ENCODE data around the gene GNG8.
A peak's percentile ranks its signal among the peaks of the same experiment; 100 is the strongest.
"Not testable (repeated sequence)": the region's sequence is repeated elsewhere in the genome, so short reads cannot be mapped to it uniquely, and the experiment has no call there.

GNG8 gene

GRCh38 chr19:46634656-46635218, 1.3 kb downstream of the GNG8 start:
- H3K4me2 ChIP-seq, result peak overlapping the region; percentile 63 to 84 (median 81)
- H3K4me3 ChIP-seq, result peak overlapping the region; percentile 34 to 61 (median 50); a peak in 15 of 20 replicates
- peaks cover 37 to 63% (median 50%) of the 10 kb centered on the region in 10 experiments for H3K4me1 ChIP-seq
- H4K20me1 ChIP-seq, result peaks cover 0 to 4% (median 0%) of the 10 kb centered on the region in 11 experiments; a peak in 3 of 22 replicates
- TF ChIP-seq Cebpa-rat (IDR thresholded peaks at IDR 0.05), result no peak
- H3K36me3 ChIP-seq, result no peaks in the 10 kb centered on the region
- H3K9me3 ChIP-seq (replicated peaks in 1 of 11), result no peaks in the 10 kb centered on the region
- H3K27me3 ChIP-seq, result peaks cover 34 to 60% (median 52%) of the 10 kb centered on the region in 11 experiments
- peak overlapping the region in 2 of 11 experiments; percentile 5 to 11; a peak in 1 of 22 replicates for H3K9ac ChIP-seq
- no peak overlapping the region for H3K27ac ChIP-seq

DNA sequence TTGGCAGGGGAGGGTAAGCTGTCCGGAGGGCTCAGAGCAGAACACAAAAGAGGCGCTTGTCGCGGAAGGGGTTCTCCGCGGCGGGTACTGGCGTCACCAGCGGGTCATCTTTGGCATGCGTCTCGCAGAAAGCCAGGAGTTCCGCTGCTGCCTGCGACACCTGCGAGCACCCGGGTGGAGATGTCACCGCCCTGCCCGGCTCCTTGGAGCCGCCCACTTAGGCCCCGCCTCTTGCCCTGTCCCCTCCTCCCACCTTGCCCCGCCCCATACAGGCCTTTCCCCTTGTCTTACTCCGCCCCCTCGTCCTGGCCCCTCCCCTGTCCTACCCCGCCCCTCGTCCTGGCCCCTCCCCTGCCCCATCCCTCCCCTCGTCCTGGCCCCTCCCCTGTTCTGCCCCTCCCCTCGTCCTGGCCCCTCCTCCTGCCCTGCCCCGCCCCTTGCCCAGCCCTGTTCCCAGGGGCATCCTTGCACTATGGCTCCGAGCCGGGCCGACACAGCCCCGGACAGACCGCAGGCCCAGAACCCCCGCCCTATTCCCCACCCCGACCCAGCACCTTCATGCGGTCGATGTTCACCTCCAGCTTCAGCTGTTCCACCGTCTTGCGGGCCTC, 1.9 kb downstream of the GNG8 start:
- peaks cover 0 to 4% (median 0%) of the 10 kb centered on the region in 11 experiments; a peak in 3 of 22 replicates for H4K20me1 ChIP-seq
- H3K9me3 ChIP-seq (replicated peaks in 1 of 11), result no peaks in the 10 kb centered on the region
- H3K36me3 ChIP-seq, result no peaks in the 10 kb centered on the region
- H3K9ac ChIP-seq, result peak overlapping the region in 7 of 11 experiments; percentile 8 to 56 (median 25); a peak in 11 of 22 replicates
- H3K4me2 ChIP-seq, result peak overlapping the region; percentile 84 to 99 (median 91)
- H3K27me3 ChIP-seq, result peaks cover 29 to 54% (median 47%) of the 10 kb centered on the region in 11 experiments
- TF ChIP-seq Cebpa-rat (IDR thresholded peaks at IDR 0.05), result no peak
- H3K27ac ChIP-seq, result no peak overlapping the region
- H3K4me3 ChIP-seq, result peak overlapping the region; percentile 44 to 63 (median 50); a peak in 19 of 20 replicates
- H3K4me1 ChIP-seq, result peaks cover 34 to 63% (median 50%) of the 10 kb centered on the region in 10 experiments

GRCh38 chr19:46633130-46633529, 2.9 kb downstream of the GNG8 start:
- peaks cover 28 to 52% (median 44%) of the 10 kb centered on the region in 11 experiments for H3K27me3 ChIP-seq
- H3K36me3 ChIP-seq, result no peaks in the 10 kb centered on the region
- H3K4me2 ChIP-seq, result peak overlapping the region; percentile 84 to 99 (median 91)
- no peak for TF ChIP-seq Cebpa-rat (IDR thresholded peaks at IDR 0.05)
- H3K9me3 ChIP-seq (replicated peaks in 1 of 11), result no peaks in the 10 kb centered on the region
- H3K9ac ChIP-seq, result no peak overlapping the region
- no peak overlapping the region for H3K27ac ChIP-seq
- H3K4me3 ChIP-seq, result no peak overlapping the region; a peak in 1 of 20 replicates
- H3K4me1 ChIP-seq, result peaks cover 34 to 59% (median 45%) of the 10 kb centered on the region in 10 experiments
- H4K20me1 ChIP-seq, result peaks cover 0 to 4% (median 0%) of the 10 kb centered on the region in 11 experiments; a peak in 3 of 22 replicates

- Histone ChIP-seq H3K9me3 (replicated peaks in 1 of 11) (no peaks in the 10 kb centered on the region), H3K9ac (no peak overlapping the region), H3K4me1 (peaks cover 51 to 72% (median 59%) of the 10 kb centered on the region in 10 experiments), H3K36me3 (no peaks in the 10 kb centered on the region), H4K20me1 (peaks cover 0 to 4% (median 0%) of the 10 kb centered on the region in 11 experiments; a peak in 2 of 22 replicates), H3K27ac (no peak overlapping the region), H3K4me2 (peak overlapping the region in 9 of 11 experiments; percentile 4 to 79 (median 46); a peak in 13 of 22 replicates), H3K4me3 (no peak overlapping the region), H3K27me3 (peaks cover 18 to 41% (median 29%) of the 10 kb centered on the region in 11 experiments)
- no peak for TF ChIP-seq Cebpa-rat (IDR thresholded peaks at IDR 0.05)
These were observed 4.5 kb downstream of the GNG8 start for GRCh38 chr19:46631481-46631880.

DNA sequence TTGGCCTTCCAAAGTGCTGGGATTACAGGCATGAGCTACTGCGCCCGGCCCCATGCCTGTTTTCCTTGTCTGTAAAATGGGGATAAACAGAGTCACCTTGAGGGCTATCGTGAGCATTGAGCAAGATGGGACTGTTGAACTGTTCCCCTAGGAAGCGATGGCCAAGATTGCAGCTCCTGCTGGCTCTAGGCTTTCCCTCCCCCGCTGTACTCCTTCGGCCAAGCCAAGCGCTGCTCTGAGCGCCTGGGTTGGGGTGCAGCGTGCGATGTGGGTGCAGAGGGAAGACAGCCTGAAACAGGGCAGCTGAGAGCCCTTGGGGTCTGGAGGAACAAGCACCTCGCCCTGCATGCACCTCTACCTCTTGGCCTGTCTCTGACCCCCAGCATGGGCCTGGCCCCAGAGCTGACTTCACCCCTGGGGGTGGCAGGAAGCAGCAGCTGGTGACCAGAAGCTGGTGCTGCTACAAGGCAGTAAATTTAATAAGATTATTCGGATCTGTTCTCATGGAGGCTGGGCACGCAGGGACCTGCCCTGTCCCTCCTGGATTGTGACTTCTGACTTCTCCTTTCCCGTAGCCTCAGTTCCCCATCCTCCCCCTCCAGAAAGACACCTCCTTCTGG, 5.3 kb downstream of the GNG8 start:
- Histone ChIP-seq H3K4me2 (peak overlapping the region in 10 of 11 experiments; percentile 7 to 79 (median 45); a peak in 16 of 22 replicates), H3K36me3 (no peaks in the 10 kb centered on the region), H3K9ac (no peak overlapping the region), H4K20me1 (peaks cover 0 to 4% (median 0%) of the 10 kb centered on the region in 11 experiments; a peak in 2 of 22 replicates), H3K9me3 (replicated peaks in 1 of 11) (no peaks in the 10 kb centered on the region), H3K4me1 (peaks cover 56 to 76% (median 63%) of the 10 kb centered on the region in 10 experiments), H3K27ac (no peak overlapping the region), H3K27me3 (peaks cover 10 to 34% (median 21%) of the 10 kb centered on the region in 11 experiments), H3K4me3 (no peak overlapping the region)
- TF ChIP-seq Cebpa-rat (IDR thresholded peaks at IDR 0.05), result no peak

- Histone ChIP-seq H3K9me3 (replicated peaks in 1 of 11) (no peaks in the 10 kb centered on the region), H3K4me2 (peak overlapping the region in 8 of 11 experiments; percentile 3 to 57 (median 17); a peak in 9 of 22 replicates), H3K4me3 (no peak overlapping the region), H4K20me1 (no peaks in the 10 kb centered on the region), H3K36me3 (no peaks in the 10 kb centered on the region), H3K9ac (peak overlapping the region in 1 of 11 experiments; percentile 19; a peak in 2 of 22 replicates), H3K4me1 (peaks cover 61 to 80% (median 68%) of the 10 kb centered on the region in 10 experiments), H3K27me3 (peaks cover 2 to 26% (median 13%) of the 10 kb centered on the region in 11 experiments), H3K27ac (no peak overlapping the region)
- TF ChIP-seq Cebpa-rat (IDR thresholded peaks at IDR 0.05), result no peak
These were observed 6.4 kb downstream of the GNG8 start for GRCh38 chr19:46629546-46630025.

DNA sequence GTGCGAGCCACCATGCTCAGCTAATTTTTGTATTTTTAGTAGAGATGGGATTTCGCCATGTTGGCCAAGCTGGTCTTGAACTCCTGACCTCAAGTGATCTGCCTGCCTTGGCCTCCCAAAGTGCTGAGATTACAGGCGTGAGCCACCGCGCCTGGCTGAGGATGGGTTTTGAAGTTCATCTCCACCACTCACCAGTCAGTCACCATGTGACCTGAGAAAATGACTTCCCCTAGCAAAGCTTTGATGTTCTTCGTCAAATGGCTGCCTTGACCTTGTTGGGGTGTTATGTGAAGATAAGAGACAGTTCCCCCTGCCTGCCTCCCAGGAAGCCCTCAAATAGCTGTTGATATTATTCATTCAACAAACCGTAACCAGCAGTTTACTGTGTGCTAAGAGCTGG, 7.0 kb downstream of the GNG8 start:
- Histone ChIP-seq H3K27me3 (peaks cover 0 to 23% (median 10%) of the 10 kb centered on the region in 11 experiments; a peak in 10 of 22 replicates), H3K4me1 (peaks cover 64 to 84% (median 72%) of the 10 kb centered on the region in 10 experiments), H3K4me2 (peak overlapping the region in 6 of 11 experiments; percentile 3 to 44 (median 16); a peak in 5 of 22 replicates)
- H3K27ac ChIP-seq; H3K9me3 ChIP-seq (replicated peaks in 1 of 11); H3K9ac ChIP-seq; H3K36me3 ChIP-seq; H3K4me3 ChIP-seq; H4K20me1 ChIP-seq: not testable (repeated sequence)

DNA sequence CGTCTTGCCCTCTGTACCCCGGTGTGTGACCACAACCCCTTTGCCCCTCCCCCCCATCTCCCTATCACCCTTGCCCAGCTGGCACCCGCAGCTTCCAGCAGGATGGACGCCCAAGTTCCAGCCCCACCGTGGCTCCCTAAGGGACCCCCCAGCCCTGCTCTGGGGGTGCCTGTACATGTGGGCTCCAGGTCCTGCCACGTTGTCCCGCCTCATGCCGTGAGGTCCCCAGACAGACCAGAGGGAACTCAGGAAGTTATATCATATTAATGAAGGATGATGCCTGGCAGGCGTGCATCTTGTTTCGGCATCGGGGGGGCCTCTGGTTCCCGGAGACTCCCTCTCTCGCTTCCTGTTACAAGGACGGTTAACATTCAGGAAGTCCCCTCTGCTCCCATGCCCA, 9.6 kb downstream of the GNG8 start:
- Histone ChIP-seq H3K27ac (peak overlapping the region in 10 of 11 experiments; percentile 46 to 79 (median 72); a peak in 18 of 22 replicates), H3K4me1 (peaks cover 73 to 95% (median 82%) of the 10 kb centered on the region in 10 experiments), H3K9ac (peak overlapping the region in 9 of 11 experiments; percentile 8 to 73 (median 63); a peak in 14 of 22 replicates), H3K4me3 (peak overlapping the region in 1 of 10 experiments; percentile 4; a peak in 1 of 20 replicates), H3K36me3 (peaks cover 0 to 7% (median 0%) of the 10 kb centered on the region in 11 experiments; a peak in 3 of 22 replicates), H3K4me2 (peak overlapping the region; percentile 79 to 100 (median 89)), H3K9me3 (replicated peaks in 1 of 11) (no peaks in the 10 kb centered on the region), H4K20me1 (0 out of 22 replicates have a peak, but pooled peaks cover 0 to 6% (median 0%) of the 10 kb centered on the region in 11 experiments), H3K27me3 (peaks cover 0 to 6% (median 0%) of the 10 kb centered on the region in 11 experiments; a peak in 1 of 22 replicates)
- TF ChIP-seq Cebpa-rat (IDR thresholded peaks at IDR 0.05), result no peak

All from BLaER1 treated with 17β-estradiol and CSF1 and Interleukin-3, amounts not matched to agents 10 nM and 100 nM (cell line).